ENCODE measurements around the gene GPATCH11. TPM values are rescaled to one million over a fixed set of nuclear protein-coding genes. Genes with fewer than 3 reads are reported as not detected.

The GPATCH11 gene
- total RNA-seq, 1 donor from 2014 or later = 5.2 TPM

DNA sequence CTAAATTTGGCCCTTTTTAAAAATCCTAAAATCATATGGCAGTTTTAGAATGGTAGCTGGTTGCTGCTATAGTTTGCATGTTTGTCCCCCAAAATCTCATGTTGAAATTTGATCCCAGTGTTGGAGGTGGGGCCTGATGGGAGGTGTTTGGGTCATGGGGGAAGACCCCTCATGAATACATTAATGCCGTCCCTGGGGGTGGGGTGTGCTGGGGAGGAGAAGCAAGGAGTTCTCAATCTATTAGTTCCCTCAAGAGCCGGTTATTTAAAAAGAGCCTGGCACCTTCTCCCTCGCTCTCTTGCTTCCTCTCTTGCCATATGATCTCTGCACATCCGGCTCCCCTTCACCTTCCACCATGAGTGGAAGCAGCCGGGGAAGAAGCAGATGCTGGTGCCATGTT lies 20.8 kb downstream of the GPATCH11 start:
- DNase-seq (ENCODE audit: low read depth in 2 of 2) = no peak

DNA sequence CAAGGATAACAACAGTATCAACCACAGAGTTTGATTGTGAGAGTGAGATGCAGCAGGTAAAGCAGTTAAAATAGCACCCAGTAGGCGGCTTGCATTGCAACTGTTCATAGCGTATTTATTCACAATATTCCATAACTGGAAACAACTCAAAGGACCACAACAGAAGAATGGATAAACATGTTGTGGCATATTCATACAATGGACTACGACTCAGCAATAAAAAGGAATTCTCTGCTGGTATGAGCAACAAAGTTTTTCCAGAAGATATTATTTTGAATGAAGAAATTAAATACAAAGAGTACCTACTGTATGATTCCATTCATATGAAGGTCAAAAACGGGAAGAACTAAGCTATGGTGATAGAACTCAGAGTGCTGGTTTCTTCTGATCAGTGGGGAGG lies 25.2 kb downstream of the GPATCH11 start:
- DNase-seq (ENCODE audit: low read depth in 2 of 2) = peak in 1 of 2 donors; percentile 16

DNA sequence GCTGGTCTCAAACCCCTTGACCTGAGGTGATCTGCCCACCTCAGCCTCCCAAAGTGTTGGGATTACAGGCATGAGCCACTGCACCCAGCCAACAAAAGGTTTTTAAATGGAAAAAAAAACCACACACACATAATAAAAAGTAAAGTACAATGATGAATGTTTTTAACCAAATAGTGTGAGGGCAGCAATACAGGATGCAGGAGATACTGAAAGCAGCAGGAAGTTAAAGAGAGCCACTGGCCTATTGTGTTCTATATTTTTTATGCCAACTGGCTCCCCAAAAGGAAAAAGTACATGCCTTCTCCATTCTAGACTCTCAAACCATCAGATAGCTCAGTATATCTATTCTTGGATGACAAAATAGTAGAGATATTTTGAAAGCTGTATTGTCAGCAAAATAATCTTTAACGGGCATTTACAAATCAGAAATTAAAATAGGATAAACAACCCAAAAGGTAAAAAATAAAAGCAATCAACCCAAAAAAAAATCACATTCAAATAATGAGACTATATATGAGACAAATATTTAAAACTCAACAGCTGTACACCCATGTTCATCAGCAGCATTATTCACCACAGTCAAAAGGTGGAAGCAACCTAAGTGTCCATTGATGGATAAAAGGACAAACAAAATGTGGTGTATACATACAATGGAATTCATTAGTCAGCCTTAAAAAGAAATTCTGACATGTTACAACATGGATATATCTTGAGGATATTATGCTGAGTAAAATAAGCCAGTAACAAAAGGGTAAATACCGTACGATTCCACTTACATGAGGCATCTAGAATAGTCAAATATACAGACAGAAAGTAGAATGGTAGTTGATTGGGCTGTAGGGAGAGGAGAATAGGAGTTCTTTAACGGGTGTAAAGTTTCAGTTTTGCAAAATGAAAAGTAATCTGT lies 26.2 kb downstream of the GPATCH11 start:
- peak in 1 of 2 donors; percentile 85 for DNase-seq (ENCODE audit: low read depth in 2 of 2)

DNA sequence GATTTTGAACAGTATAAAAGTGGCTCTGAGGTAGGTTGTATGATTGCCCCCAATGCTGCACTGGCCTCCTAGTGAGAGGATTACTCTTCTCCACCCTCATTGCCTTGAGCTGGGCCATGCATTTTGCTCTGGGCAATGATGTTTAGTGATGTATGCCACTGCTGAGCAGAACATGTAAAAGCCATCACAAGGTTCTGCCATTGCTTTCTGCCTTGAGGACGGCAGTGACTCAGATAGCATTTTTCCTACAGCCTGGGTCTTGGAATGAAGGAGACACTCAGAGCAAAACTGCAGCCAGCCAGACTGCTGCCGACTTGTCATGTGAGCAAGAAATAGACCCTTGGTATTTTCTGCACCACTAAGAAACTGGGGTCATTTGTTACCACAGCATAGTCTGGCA lies 27.6 kb downstream of the GPATCH11 start:
- DNase-seq (ENCODE audit: low read depth in 2 of 2) = no peak

DNA sequence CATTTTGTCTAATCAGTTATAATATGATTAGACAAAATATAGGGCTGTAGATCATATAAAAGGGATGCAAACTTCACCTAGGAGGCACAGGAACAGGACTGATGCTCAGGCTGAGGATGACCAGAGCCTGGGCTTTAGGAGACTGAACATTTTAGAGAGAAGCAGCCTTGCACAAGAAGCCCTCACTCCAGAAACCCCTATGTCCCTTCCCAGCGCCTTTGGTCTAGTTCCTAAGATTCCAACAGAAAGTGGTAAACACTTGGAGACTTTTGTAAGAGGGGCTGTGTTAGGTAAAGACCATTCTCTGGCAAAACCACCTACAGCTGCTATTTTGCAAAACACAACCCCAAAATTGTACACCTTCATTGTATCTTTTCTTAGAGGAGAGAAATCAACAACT lies 33.2 kb downstream of the GPATCH11 start:
- no peak for DNase-seq (ENCODE audit: low read depth in 2 of 2)

DNA sequence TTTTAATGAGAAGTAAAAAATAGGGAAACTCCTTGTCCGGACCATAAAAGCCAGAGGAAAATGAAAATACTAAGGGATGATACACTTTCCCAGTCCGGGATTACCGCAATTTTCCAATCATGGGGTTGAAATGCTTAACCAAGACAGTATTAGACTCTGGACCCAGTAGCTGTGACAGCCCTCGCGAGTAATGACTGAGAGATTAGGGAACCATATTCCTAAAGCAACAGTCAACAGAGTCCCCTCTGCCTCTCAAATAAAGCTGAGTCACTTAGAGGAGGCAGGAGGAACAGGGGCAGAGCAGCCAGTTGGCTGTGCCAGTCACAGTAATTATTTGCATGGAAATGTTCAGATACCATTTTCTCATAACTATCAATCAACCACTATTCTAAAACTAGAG lies 34.8 kb downstream of the GPATCH11 start:
- DNase-seq (ENCODE audit: low read depth in 2 of 2) = no peak

DNA sequence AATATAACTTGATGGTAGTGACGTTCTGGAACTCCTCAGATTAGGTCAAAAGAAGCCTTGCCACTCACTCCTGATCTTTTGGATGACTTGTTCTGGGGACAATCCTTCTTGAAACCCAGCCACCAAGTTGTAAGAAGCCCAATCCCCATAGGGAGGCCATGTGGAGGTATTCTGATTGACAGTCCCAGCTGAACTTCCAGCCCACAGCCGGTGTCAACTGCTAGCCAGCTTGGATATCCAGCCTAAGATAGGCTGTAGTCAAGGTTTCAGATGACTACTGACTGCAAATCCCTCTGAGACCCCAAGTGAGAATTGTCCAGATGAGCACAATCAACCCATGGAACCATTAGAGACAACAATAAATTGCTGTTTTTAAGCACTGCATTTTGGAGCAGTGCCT lies 41.1 kb downstream of the GPATCH11 start:
- no peak for DNase-seq (ENCODE audit: low read depth in 2 of 2)

DNA sequence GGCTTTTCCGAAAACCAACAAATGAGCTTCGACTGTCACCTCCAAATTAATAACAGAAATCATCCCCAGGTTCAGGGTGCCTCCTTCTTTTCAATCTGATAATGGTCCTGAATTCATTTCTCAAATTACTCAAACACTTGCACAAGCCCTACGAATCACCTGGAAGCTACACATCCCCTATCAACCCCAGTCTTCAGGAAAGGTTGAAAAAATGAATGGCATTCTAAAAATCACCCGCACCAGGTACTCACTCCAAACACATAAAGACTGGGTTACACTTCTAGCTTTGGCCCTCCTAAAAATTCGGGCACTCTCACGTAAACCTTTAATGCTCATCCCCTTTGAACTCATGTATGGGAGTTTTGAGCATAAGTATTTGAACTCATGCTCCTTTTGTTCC lies 48.6 kb downstream of the GPATCH11 start:
- DNase-seq (ENCODE audit: low read depth in 2 of 2) = no peak

DNA sequence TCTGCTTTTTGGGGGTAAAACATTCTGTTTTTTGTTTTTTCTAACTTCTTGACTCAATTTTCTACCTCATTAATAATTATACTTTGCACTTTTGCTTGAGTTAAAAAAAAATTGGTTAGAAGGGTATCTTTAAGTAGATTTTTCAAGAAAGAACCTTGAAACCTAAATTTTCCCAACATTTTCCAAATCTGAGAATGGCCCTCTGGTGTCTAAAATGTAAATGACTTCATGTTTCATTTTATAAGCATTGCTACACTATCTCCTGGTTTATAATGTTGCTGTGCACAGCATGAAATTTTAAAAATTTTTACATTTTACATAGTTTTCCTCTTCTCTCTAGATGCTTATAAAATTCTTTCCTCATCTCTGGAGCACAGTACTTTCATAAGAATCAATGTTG lies 58.2 kb downstream of the GPATCH11 start:
- DNase-seq (ENCODE audit: low read depth in 2 of 2) = no peak

DNA sequence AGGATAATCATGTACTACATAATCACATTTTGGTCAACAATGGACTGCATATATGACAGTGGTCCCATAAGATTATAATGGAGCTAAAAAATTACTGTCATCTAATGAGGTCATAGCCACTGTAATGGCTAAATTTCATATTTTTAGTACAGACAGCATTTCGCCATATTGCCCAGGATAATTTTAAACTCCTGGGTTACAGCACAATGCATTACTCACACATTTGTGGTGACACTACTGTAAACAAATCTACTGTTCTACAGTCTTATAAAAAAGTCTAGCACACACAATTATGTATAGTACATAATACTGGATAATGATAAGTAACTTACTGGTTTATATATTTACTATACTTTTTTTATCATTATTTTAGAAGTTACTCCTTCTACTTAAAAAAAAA lies 59.7 kb downstream of the GPATCH11 start:
- DNase-seq (ENCODE audit: low read depth in 2 of 2) = peak in 1 of 2 donors; percentile 32

DNA sequence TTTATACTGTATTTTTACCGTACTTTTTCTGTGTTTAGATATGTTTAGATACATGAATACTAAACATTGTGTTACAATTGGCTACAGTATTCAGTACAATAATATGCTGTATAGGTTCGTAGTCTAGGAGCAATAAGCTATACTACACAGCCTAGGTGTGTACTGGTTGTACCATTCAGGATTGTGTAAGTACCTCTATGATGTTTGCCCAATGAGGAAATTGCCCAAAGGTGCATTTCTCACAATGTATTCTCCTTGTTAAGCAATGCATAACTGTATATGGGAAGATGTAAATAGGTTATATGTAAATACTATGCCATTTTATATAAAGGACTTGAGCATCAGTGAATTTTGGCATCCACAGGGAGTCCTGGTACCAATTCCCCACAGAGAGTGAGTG lies 61.7 kb downstream of the GPATCH11 start:
- DNase-seq (ENCODE audit: low read depth in 2 of 2) = no peak

DNA sequence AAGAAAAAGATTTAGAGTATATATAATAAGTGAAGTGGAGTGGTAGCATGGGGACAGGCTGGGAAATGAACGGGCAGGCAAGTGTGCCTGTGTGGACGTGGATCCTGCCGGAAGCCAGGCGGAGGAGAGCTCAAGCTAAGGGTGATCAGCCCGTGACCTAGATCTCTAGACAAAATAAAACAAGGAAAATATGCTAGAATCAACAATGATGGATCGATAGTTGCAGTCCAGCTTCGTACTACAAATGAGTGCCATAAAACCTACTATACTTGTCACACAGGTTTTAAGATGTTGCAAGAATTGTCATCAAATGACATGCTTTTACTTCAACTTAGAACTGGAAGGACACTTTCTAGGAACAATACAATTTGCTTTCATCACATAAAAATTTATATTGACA lies 64.0 kb downstream of the GPATCH11 start:
- DNase-seq (ENCODE audit: low read depth in 2 of 2) = no peak

Other genes starting within 250 kb of the GPATCH11 start
- gene STRN, start 118.0 kb upstream of the GPATCH11 start, total RNA-seq = 13.7 and 19.4 TPM in 2 replicates
- gene HEATR5B, start 146 bp upstream of the GPATCH11 start, total RNA-seq = 20.9 and 30.0 TPM in 2 replicates
- gene EIF2AK2, start 72.5 kb downstream of the GPATCH11 start, total RNA-seq = 16.8 and 17.5 TPM in 2 replicates
- gene SULT6B1, start 104.2 kb downstream of the GPATCH11 start, total RNA-seq = not detected in 2 replicates
- gene CEBPZOS, start 112.0 kb downstream of the GPATCH11 start, total RNA-seq = 4.6 and 7.4 TPM in 2 replicates
- gene CEBPZ, start 147.1 kb downstream of the GPATCH11 start, total RNA-seq = 22.0 and 38.7 TPM in 2 replicates
- gene NDUFAF7, start 147.1 kb downstream of the GPATCH11 start, total RNA-seq = 5.8 and 6.3 TPM in 2 replicates
- gene PRKD3, start 240.3 kb downstream of the GPATCH11 start, total RNA-seq = 48.4 and 51.0 TPM in 2 replicates